ENCODE data around the gene TLX3. TPM values are rescaled to one million over a fixed set of nuclear protein-coding genes. Genes with fewer than 3 reads are reported as not detected.
A peak's percentile ranks its signal among the peaks of the same experiment; 100 is the strongest.

The TLX3 gene
- total and polyA plus RNA-seq, 2 of the 8 experiments (the other 6 are each of a cell fraction or from before 2014, with no cell fraction given): not detected

DNA sequence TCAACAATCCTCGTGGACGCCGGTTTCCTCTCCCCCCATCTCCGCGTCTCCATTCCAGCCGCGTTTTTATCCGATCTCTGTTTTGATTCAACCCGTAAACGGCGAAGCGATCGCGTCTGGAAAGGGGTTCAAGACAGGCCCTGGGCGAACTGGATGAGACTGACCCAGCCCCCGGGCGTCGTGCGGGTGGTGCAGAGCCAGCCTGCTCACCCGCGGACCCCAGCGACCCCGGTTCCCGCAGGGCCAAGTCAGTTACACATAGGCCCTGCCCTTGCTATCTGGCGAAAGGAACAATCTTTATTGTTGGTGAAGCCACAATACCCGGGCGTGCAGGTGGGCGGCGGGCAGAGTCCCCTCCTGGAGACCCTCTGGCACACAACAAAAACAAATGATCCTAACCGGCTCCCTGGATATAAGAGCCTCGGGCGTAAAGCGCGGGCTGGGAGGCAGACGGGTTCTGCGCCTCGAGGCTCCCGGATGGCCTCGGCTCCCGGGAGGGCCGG, 1.8 kb downstream of the TLX3 start:
- peak overlapping the region in 1 of 4 experiments; percentile 50; a peak in 2 of 8 replicates for H3K4me3 ChIP-seq (ENCODE audit: extremely low read depth in 1 of 4, insufficient read depth in 2 of 4, low read depth in 3 of 4, low read length in 4 of 4)
- no peaks in the 10 kb centered on the region for H3K79me2 ChIP-seq (ENCODE audit: control insufficient read depth in 1 of 2, insufficient read depth in 2 of 2, low read length in 2 of 2)
- no peak overlapping the region for H3K4ac ChIP-seq (replicated peaks; ENCODE audit: insufficient read length, low read depth, low read length)
- H3K18ac ChIP-seq (ENCODE audit: extremely low read depth, low read length): no peak overlapping the region; the same call in 1 of the 2 replicates
- H3K4me1 ChIP-seq (replicated peaks in 1 of 4; ENCODE audit: control insufficient read depth in 3 of 4, insufficient read depth in 4 of 4, low read length in 3 of 4): peaks cover 0 to 38% (median 18%) of the 10 kb centered on the region in 4 experiments; a peak in 6 of 7 replicates
- no peak overlapping the region for H2BK120ac ChIP-seq (replicated peaks; ENCODE audit: low read depth, low read length)
- no peak overlapping the region for H3K9ac ChIP-seq (replicated peaks in 1 of 4; ENCODE audit: extremely low read depth in 1 of 4, low read depth in 3 of 4, low read length in 3 of 4)
- no peaks in the 10 kb centered on the region for H3K79me1 ChIP-seq (ENCODE audit: low read depth, low read length)
- no peak overlapping the region for H2BK20ac ChIP-seq (ENCODE audit: low read length)
- H3K9me3 ChIP-seq (ENCODE audit: insufficient read depth in 2 of 2, low read depth in 1 of 2, low read length in 1 of 2): no peaks in the 10 kb centered on the region; a peak in 1 of 4 replicates
- DNase-seq (ENCODE audit: low read depth in 1 of 2, low spot score in 2 of 2): peak in 1 of 2 experiments; percentile 65
- H3K23me2 ChIP-seq (ENCODE audit: low read depth, low read length): peaks cover 2% of the 10 kb centered on the region; the same call in 1 of the 2 replicates
- no peak overlapping the region for H2AK5ac ChIP-seq (ENCODE audit: low read depth, low read length)
- no peak overlapping the region for H4K8ac ChIP-seq (ENCODE audit: extremely low read depth, insufficient read depth, low read length)
- peaks cover 0 to 22% (median 0%) of the 10 kb centered on the region in 4 experiments; a peak in 1 of 8 replicates for H3K36me3 ChIP-seq (ENCODE audit: control insufficient read depth in 2 of 4, insufficient read depth in 4 of 4, low read length in 3 of 4)
- H3K27ac ChIP-seq (ENCODE audit: low read depth, low read length): no peak overlapping the region
- POLR2A ChIA-PET (ENCODE audit: partially characterized antibody): interaction anchor here (1.9 kb wide), 1 partner anchor 19 kb away, joined by 5 read pairs; no protein-coding TSS in a partner anchor
- CTCF ChIA-PET (ENCODE audit: partially characterized antibody): no interaction called here
- no peak overlapping the region for H3K56ac ChIP-seq (replicated peaks; ENCODE audit: insufficient read length, low read depth, low read length)
- WGBS, 2 experiments (ENCODE audit: extremely low coverage in 1 of 2, insufficient coverage in 1 of 2, insufficient read length in 1 of 2, insufficient replicate concordance in 2 of 2, low coverage in 1 of 2, low lambda C conversion rate in 2 of 2, missing lambda C conversion rate in 1 of 2): 5% methylated on average over 40 of the region's 41 CpGs; no CpG with 5 or more reads in 1 of the 2 experiments
- no peak overlapping the region for H2BK15ac ChIP-seq (ENCODE audit: low read length)
- H3K4me2 ChIP-seq (ENCODE audit: insufficient read depth in 1 of 2, low read depth in 2 of 2, low read length in 2 of 2): peak overlapping the region; percentile 55 to 74
- H2AFZ ChIP-seq (ENCODE audit: low read length): no peak overlapping the region
- H3K27me3 ChIP-seq (replicated peaks in 1 of 4; ENCODE audit: control insufficient read depth in 3 of 4, extremely low read depth in 1 of 4, insufficient read depth in 3 of 4, low read length in 3 of 4): peaks cover 93 to 100% (median 99%) of the 10 kb centered on the region in 4 experiments
- no peak overlapping the region for H2BK12ac ChIP-seq (ENCODE audit: low read depth, low read length)
- no peak overlapping the region for H2BK5ac ChIP-seq (ENCODE audit: low read depth, low read length)
- no peak for FAIRE-seq
- H4K20me1 ChIP-seq (replicated peaks in 1 of 2; ENCODE audit: control insufficient read depth in 1 of 2, insufficient read depth in 2 of 2, low read length in 2 of 2): peaks cover 19 to 44% of the 10 kb centered on the region in 2 experiments
- no peak overlapping the region for H4K91ac ChIP-seq (replicated peaks; ENCODE audit: insufficient read length, low read length)
- H4K5ac ChIP-seq (ENCODE audit: insufficient read length, low read depth, low read length): no peak overlapping the region
- H3K23ac ChIP-seq (ENCODE audit: insufficient read length): no peak overlapping the region
- no peak overlapping the region for H3K14ac ChIP-seq (ENCODE audit: insufficient read length)
- TF ChIP-seq TAF1 (IDR thresholded peaks at IDR 0.05; ENCODE audit: low read depth, low read length) (no peak), CTBP2 (IDR thresholded peaks at IDR 0.05; ENCODE audit: borderline replicate concordance, insufficient read depth, insufficient read length, low read length) (no peak), RNF2 (IDR thresholded peaks at IDR 0.05; ENCODE audit: borderline replicate concordance, low read depth, low read length, missing control alignments, poor library complexity, severe bottlenecking) (peak; percentile 84), NANOG (IDR thresholded peaks at IDR 0.05; ENCODE audit: insufficient read depth, low read depth, low read length, poor library complexity, severe bottlenecking) (no peak), POLR2A (IDR thresholded peaks at IDR 0.05; ENCODE audit: control extremely low read depth in 1 of 2, low read depth in 2 of 2, low read length in 2 of 2) (no peak), TAF7 (optimal IDR thresholded peaks at IDR 0.05; ENCODE audit: borderline replicate concordance, low read depth, low read length) (no peak), BRCA1 (IDR thresholded peaks at IDR 0.05; ENCODE audit: low read depth, low read length) (no peak), EZH2 (IDR thresholded peaks at IDR 0.05; ENCODE audit: low read depth, low read length, severe bottlenecking) (peak; percentile 52), EP300 (IDR thresholded peaks at IDR 0.05; ENCODE audit: borderline replicate concordance in 1 of 2, low read depth in 2 of 2, low read length in 2 of 2) (no peak), POLR2AphosphoS5 (IDR thresholded peaks at IDR 0.05; ENCODE audit: low read depth, low read length) (no peak), CBX8 (IDR thresholded peaks at IDR 0.05; ENCODE audit: borderline replicate concordance, low read depth, low read length) (peak; percentile 42; the same call in 1 of the 2 replicates)
- TF ChIP-seq, protein P1, sequence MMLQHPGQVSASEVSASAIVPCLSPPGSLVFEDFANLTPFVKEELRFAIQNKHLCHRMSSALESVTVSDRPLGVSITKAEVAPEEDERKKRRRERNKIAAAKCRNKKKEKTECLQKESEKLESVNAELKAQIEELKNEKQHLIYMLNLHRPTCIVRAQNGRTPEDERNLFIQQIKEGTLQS (IDR thresholded peaks at IDR 0.05; ENCODE audit: insufficient read depth, low read depth, low read length): no peak

Data from H1 (cell line).